Cardiac atrium fibroblast (primary cell): ENCODE data around the gene LRRC4. TPM values are rescaled to one million over a fixed set of nuclear protein-coding genes. Genes with fewer than 3 reads are reported as not detected.

Experiments used
- total RNA-seq: library from RNA; depleted of rRNA; stranded (reverse); fragments of >200 nt; gene quantifications from 2 replicates; pipeline ENCODE4 v1.2.3, GENCODE V29; 2015

The LRRC4 gene, protein sequence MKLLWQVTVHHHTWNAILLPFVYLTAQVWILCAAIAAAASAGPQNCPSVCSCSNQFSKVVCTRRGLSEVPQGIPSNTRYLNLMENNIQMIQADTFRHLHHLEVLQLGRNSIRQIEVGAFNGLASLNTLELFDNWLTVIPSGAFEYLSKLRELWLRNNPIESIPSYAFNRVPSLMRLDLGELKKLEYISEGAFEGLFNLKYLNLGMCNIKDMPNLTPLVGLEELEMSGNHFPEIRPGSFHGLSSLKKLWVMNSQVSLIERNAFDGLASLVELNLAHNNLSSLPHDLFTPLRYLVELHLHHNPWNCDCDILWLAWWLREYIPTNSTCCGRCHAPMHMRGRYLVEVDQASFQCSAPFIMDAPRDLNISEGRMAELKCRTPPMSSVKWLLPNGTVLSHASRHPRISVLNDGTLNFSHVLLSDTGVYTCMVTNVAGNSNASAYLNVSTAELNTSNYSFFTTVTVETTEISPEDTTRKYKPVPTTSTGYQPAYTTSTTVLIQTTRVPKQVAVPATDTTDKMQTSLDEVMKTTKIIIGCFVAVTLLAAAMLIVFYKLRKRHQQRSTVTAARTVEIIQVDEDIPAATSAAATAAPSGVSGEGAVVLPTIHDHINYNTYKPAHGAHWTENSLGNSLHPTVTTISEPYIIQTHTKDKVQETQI
- under 0.01 and 0.72 TPM in 2 replicates for total RNA-seq

GRCh38 chr7:128030654-128031611, at the start of gene LRRC4:
LRRC4 (minus strand) TSS chr7:128031437; CDS start chr7:128030640, 797 bp downstream.

Other genes with a start within 250 kb of the LRRC4 start
- under 0.01 and 0.16 TPM in 2 replicates for gene LEP, start 209.8 kb upstream of the LRRC4 start, total RNA-seq